ENCODE measurements around the gene ZBTB20. TPM values are rescaled to one million over a fixed set of nuclear protein-coding genes. Genes with fewer than 3 reads are reported as not detected.

Gene ZBTB20
- total RNA-seq, 1 experiment from 2014 or later: 26.5 TPM

DNA sequence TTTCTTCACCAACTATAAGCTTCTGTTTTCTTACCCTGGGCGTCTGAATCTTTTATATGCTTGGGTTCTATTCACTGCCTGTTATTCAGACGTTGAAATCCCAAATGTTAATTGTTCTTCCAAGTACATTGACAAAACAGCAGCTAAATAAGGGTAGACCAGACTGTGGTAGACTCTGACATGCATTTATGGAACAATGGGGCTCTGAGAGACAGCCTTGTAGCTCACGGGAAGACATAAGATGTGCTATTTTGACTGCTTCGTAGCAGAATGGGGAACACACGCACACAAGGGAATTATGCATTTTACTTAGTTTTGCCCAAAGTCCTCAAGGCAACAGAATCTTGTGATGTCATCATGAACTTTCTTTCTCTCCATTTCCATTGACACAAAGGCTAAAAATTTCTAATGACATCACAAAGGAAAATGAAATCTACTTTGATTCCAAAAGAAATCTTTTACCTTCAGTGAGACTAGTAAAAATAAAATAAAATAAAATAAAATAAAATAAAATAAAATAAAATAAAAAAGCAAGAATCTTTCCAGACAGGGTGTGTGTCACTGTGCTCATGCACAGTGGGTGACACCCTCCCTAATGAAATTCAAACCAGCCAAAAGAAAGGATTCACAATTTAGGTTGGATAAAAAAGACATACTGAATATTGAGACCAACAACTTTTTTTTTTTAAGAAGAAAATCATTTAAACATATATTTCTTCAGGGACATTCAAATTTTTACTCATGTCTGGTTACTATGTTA lies 346.6 kb downstream of the ZBTB20 start:
- Histone ChIP-seq H3K4me3 (no peak overlapping the region), H3K4me1 (replicated peaks; ENCODE audit: insufficient read depth) (no peaks in the 10 kb centered on the region), H3K4me2 (no peak overlapping the region), H4K20me1 (ENCODE audit: insufficient read depth) (no peaks in the 10 kb centered on the region), H2AFZ (no peak overlapping the region), H3K9me2 (ENCODE audit: insufficient read depth) (no peaks in the 10 kb centered on the region), H3K36me3 (ENCODE audit: low read depth) (no peaks in the 10 kb centered on the region), H3K79me2 (ENCODE audit: low read depth) (no peaks in the 10 kb centered on the region), H3K27ac (no peak overlapping the region), H3F3A (ENCODE audit: insufficient read depth, low read depth) (no peaks in the 10 kb centered on the region), H3K9me3 (ENCODE audit: insufficient read depth, low read depth) (no peaks in the 10 kb centered on the region), H3K27me3 (ENCODE audit: insufficient read depth, low read depth) (no peaks in the 10 kb centered on the region)
- CTCF ChIA-PET: interaction anchor here (0.7 kb wide), 1 partner anchor 275 kb away, joined by 3 read pairs; no protein-coding TSS in a partner anchor
- DNase-seq: no peak
- intact Hi-C loops (cut with micrococcal nuclease; ENCODE audit: unreplicated experiment): no loop called here
- POLR2A ChIA-PET (ENCODE audit: unreplicated experiment): interaction anchor here (0.7 kb wide), 1 partner anchor 728 kb away, joined by 9 read pairs; no protein-coding TSS in a partner anchor
- TF ChIP-seq, protein P1, sequence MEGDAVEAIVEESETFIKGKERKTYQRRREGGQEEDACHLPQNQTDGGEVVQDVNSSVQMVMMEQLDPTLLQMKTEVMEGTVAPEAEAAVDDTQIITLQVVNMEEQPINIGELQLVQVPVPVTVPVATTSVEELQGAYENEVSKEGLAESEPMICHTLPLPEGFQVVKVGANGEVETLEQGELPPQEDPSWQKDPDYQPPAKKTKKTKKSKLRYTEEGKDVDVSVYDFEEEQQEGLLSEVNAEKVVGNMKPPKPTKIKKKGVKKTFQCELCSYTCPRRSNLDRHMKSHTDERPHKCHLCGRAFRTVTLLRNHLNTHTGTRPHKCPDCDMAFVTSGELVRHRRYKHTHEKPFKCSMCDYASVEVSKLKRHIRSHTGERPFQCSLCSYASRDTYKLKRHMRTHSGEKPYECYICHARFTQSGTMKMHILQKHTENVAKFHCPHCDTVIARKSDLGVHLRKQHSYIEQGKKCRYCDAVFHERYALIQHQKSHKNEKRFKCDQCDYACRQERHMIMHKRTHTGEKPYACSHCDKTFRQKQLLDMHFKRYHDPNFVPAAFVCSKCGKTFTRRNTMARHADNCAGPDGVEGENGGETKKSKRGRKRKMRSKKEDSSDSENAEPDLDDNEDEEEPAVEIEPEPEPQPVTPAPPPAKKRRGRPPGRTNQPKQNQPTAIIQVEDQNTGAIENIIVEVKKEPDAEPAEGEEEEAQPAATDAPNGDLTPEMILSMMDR (conservative IDR thresholded peaks at IDR 0.05): no peak
- TF ChIP-seq EZH2 (IDR thresholded peaks at IDR 0.05; ENCODE audit: low read depth): no peak
- BruUV-seq (replicated peaks): no TSS peak

DNA sequence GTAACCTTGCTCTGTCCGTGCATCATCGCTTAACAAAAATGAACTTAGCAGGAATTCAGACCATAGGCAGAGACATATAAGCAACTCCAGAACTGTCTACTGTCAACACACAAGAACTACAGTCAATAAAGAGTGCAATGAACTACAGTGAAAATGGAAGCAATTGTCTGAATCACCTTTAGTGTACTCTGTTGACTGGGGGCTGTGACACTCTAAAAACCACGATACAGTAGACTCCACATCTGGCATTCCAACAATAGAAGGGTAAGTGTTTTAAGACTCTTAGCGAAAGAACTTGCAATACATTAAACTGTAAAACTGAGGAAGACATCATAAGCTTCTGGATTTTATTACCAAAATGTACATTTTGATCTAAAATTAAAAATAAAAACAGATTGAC lies 347.3 kb downstream of the ZBTB20 start:
- no peak overlapping the region for H2AFZ ChIP-seq
- no peak overlapping the region for H3K27ac ChIP-seq
- ChIA-PET POLR2A (ENCODE audit: unreplicated experiment) (no interaction called here), CTCF (no interaction called here)
- H4K20me1 ChIP-seq (ENCODE audit: insufficient read depth): no peaks in the 10 kb centered on the region
- no peaks in the 10 kb centered on the region for H3F3A ChIP-seq (ENCODE audit: insufficient read depth, low read depth)
- H3K4me1 ChIP-seq (replicated peaks; ENCODE audit: insufficient read depth): no peaks in the 10 kb centered on the region
- no TSS peak for BruUV-seq (replicated peaks)
- no peak for TF ChIP-seq EZH2 (IDR thresholded peaks at IDR 0.05; ENCODE audit: low read depth)
- H3K9me2 ChIP-seq (ENCODE audit: insufficient read depth): no peaks in the 10 kb centered on the region
- no peaks in the 10 kb centered on the region for H3K27me3 ChIP-seq (ENCODE audit: insufficient read depth, low read depth)
- H3K9me3 ChIP-seq (ENCODE audit: insufficient read depth, low read depth): no peaks in the 10 kb centered on the region
- H3K36me3 ChIP-seq (ENCODE audit: low read depth): no peaks in the 10 kb centered on the region
- intact Hi-C loops (cut with micrococcal nuclease; ENCODE audit: unreplicated experiment): no loop called here
- H3K4me3 ChIP-seq: no peak overlapping the region
- no peak for DNase-seq
- H3K4me2 ChIP-seq: no peak overlapping the region
- H3K79me2 ChIP-seq (ENCODE audit: low read depth): no peaks in the 10 kb centered on the region

DNA sequence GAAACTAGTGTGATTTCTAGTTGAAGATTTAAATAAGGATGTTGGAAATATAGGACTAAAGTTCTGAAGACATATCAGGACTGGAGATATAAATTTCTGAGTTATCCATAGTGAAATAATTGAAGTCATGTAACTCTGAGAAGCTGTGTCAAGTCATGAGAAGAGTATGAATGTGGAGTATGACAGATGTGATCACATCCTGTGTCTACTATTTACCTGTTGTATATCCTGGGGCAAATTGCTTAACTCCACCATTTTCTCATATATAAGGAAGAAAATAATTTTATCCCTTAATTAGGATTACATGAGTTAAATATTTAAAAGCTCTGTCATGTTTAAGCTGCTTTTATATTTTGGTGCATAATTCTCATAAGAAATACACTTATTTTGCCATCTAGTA lies 350.3 kb downstream of the ZBTB20 start:
- no peaks in the 10 kb centered on the region for H3K27me3 ChIP-seq (ENCODE audit: insufficient read depth, low read depth)

More for the DNA sequence above, 350.3 kb downstream of the ZBTB20 start:
- Histone ChIP-seq H3K9me2 (ENCODE audit: insufficient read depth) (no peaks in the 10 kb centered on the region), H2AFZ (no peak overlapping the region), H3K36me3 (ENCODE audit: low read depth) (no peaks in the 10 kb centered on the region), H3K9me3 (ENCODE audit: insufficient read depth, low read depth) (no peaks in the 10 kb centered on the region), H3K27ac (no peak overlapping the region), H4K20me1 (ENCODE audit: insufficient read depth) (no peaks in the 10 kb centered on the region), H3K79me2 (ENCODE audit: low read depth) (no peaks in the 10 kb centered on the region), H3K4me3 (no peak overlapping the region), H3F3A (ENCODE audit: insufficient read depth, low read depth) (no peaks in the 10 kb centered on the region), H3K4me1 (replicated peaks; ENCODE audit: insufficient read depth) (no peaks in the 10 kb centered on the region), H3K4me2 (no peak overlapping the region)
- ChIA-PET POLR2A (ENCODE audit: unreplicated experiment) (no interaction called here), CTCF (no interaction called here)
- TF ChIP-seq EZH2 (IDR thresholded peaks at IDR 0.05; ENCODE audit: low read depth): no peak
- TF ChIP-seq, protein P1 (conservative IDR thresholded peaks at IDR 0.05): no peak
- intact Hi-C loops (cut with micrococcal nuclease; ENCODE audit: unreplicated experiment): no loop called here
- no peak for DNase-seq
- BruUV-seq (replicated peaks): no TSS peak

All from PC-9 (cell line).